Trophoblast cell (in vitro differentiated cells and primary cell): ENCODE measurements around the gene PLEKHD1.

Source experiments
- DNase-seq, 2 donors: peaks; one replicate each; pipeline ENCODE4 v3.0.0-alpha.2; 2016
- H2AFZ ChIP-seq: 2 replicates; pipeline ENCODE4 v1.6.1; 2013; ENCODE audit warnings: low read length, moderate library complexity, mild to moderate bottlenecking; ENCODE audit not compliant: insufficient read depth, poor library complexity
- H2AK5ac ChIP-seq: 2 replicates; pipeline ENCODE4 v1.6.1; 2013; ENCODE audit warnings: mild to moderate bottlenecking, low read length
- H2BK120ac ChIP-seq: 2 replicates; pipeline ENCODE4 v1.6.1; 2013; ENCODE audit warnings: low read length, mild to moderate bottlenecking, moderate library complexity; ENCODE audit not compliant: insufficient read depth, poor library complexity
- H2BK12ac ChIP-seq: 2 replicates; pipeline ENCODE4 v1.6.1; 2013; ENCODE audit warnings: mild to moderate bottlenecking, low read length, moderate library complexity
- H2BK5ac ChIP-seq: 2 replicates; pipeline ENCODE4 v1.6.1; 2013; ENCODE audit warnings: low read length, low read depth, moderate library complexity, mild to moderate bottlenecking; ENCODE audit not compliant: poor library complexity
- H3K14ac ChIP-seq: 2 replicates; pipeline ENCODE4 v1.6.1; 2013; ENCODE audit warnings: mild to moderate bottlenecking, low read length
- H3K18ac ChIP-seq: 2 replicates; pipeline ENCODE4 v1.6.1; 2013; ENCODE audit warnings: mild to moderate bottlenecking, low read length
- H3K23ac ChIP-seq: 2 replicates; pipeline ENCODE4 v1.6.1; 2013; ENCODE audit warnings: low read length
- H3K27ac ChIP-seq: 2 replicates; pipeline ENCODE4 v1.5.1; 2013; ENCODE audit warnings: low read depth, mild to moderate bottlenecking, inconsistent platforms, low read length, moderate library complexity
- H3K27me3 ChIP-seq: 2 replicates; pipeline ENCODE4 v1.6.1; 2013; ENCODE audit warnings: inconsistent platforms, mild to moderate bottlenecking, low read length, moderate library complexity; ENCODE audit not compliant: insufficient read depth
- H3K36me3 ChIP-seq, 2 experiments: 1 replicate in 1 of 2; 2 replicates in 1 of 2; pipeline ENCODE4 v1.6.1; 2013; ENCODE audit warnings: low read length in 2 of 2, mild to moderate bottlenecking in 2 of 2, moderate library complexity in 1 of 2; ENCODE audit not compliant: insufficient read depth in 2 of 2, control insufficient read depth in 1 of 2
- H3K4ac ChIP-seq: 2 replicates; pipeline ENCODE4 v1.6.1; 2013; ENCODE audit warnings: low read depth, mild to moderate bottlenecking, low read length, moderate library complexity
- H3K4me1 ChIP-seq, 2 experiments: 1 replicate in 1 of 2; 2 replicates in 1 of 2; pipeline ENCODE4 v1.6.1; 2013; ENCODE audit warnings: low read length in 2 of 2, mild to moderate bottlenecking in 2 of 2, moderate library complexity in 1 of 2; ENCODE audit not compliant: insufficient read depth in 2 of 2, control insufficient read depth in 1 of 2
- H3K4me2 ChIP-seq: 2 replicates; pipeline ENCODE4 v1.6.1; 2013; ENCODE audit warnings: inconsistent platforms, mild to moderate bottlenecking, low read length, moderate library complexity
- H3K4me3 ChIP-seq: 2 replicates; pipeline ENCODE4 v1.5.1; 2013; ENCODE audit warnings: mild to moderate bottlenecking, low read depth, low read length, inconsistent platforms
- H3K79me1 ChIP-seq: one replicate; pipeline ENCODE4 v1.6.1; 2013; ENCODE audit warnings: low read length
- H3K79me2 ChIP-seq: 2 replicates; pipeline ENCODE4 v1.6.1; 2013; ENCODE audit warnings: low read length, mild to moderate bottlenecking; ENCODE audit not compliant: control insufficient read depth, insufficient read depth, poor library complexity
- H3K9ac ChIP-seq: 2 replicates; pipeline ENCODE4 v1.6.1; 2013; ENCODE audit warnings: mild to moderate bottlenecking, low read length
- H3K9me3 ChIP-seq: 2 replicates; pipeline ENCODE4 v1.6.1; 2013; ENCODE audit warnings: low read depth, mild to moderate bottlenecking, control low read depth, inconsistent platforms, low read length; ENCODE audit not compliant: insufficient read depth
- H4K12ac ChIP-seq: 2 replicates; pipeline ENCODE4 v1.6.1; 2013; ENCODE audit warnings: low read depth, mild to moderate bottlenecking, low read length, moderate library complexity
- H4K8ac ChIP-seq: 2 replicates; pipeline ENCODE4 v1.6.1; 2013; ENCODE audit warnings: low read depth, mild to moderate bottlenecking, low read length, moderate library complexity
- H4K91ac ChIP-seq: one replicate; pipeline ENCODE4 v1.6.1; 2013; ENCODE audit warnings: low read depth, mild to moderate bottlenecking, low read length, moderate library complexity
- WGBS: extraction: QIAGEN DNeasy Blood & Tissue Kit; methylation state at CpG from one replicate; pipeline ENCODE4 v1.1.7; 2013; ENCODE audit warnings: missing lambda C conversion rate; ENCODE audit not compliant: insufficient read length, insufficient coverage; ENCODE audit errors: extremely low coverage; 5-methylcytosine and 5-hydroxymethylcytosine counted together

PLEKHD1 gene

DNA sequence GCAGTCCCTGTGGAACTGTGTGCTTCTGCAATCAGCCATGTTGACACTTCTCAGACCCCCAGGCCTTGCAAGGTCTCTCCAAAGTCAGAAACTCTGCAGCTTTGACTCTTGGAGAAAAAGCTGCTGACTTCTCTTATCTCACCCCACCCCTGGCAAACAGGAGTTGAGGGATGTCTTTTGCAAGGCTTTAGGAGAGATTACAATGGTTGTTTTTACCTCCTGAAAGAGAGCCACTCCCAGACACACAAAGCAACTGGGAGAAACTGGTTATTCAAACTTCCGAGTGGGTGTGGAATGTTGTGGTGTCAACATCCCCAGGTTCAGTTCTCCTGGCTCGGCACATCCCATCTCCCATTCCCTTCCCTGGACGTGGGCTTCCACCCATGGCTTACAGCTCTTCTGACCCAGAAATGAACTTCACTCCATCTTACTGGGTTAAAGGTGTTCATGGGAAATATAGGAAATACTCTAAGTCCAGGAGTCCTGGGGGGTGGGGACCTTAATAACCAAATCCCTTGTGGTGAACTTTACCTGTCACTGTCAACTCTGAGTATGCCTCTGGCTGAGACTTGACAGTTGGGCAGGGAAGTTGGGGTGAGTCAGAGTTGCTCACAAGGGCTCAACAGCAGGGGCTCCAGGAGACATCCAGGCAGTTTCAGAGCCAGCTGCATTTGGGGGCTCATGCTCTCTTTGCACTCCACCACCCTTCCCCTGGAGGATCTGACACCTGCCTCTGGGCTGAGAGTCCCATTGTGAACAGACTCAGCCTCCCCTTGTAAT lies 48.2 kb downstream of the PLEKHD1 start:
- H3K18ac ChIP-seq = no peak overlapping the region
- no peak overlapping the region for H3K9ac ChIP-seq
- no peak overlapping the region for H3K4me2 ChIP-seq
- peaks cover 3 to 6% of the 10 kb centered on the region in 2 experiments for H3K4me1 ChIP-seq
- no peak overlapping the region for H4K8ac ChIP-seq
- H2BK12ac ChIP-seq = no peak overlapping the region
- peaks cover 1% of the 10 kb centered on the region for H3K9me3 ChIP-seq
- no peak overlapping the region for H2BK120ac ChIP-seq
- no peaks in the 10 kb centered on the region for H3K36me3 ChIP-seq
- WGBS = no CpG with 5 or more reads among the region's 3 CpGs
- H2AK5ac ChIP-seq = no peak overlapping the region
- no peak overlapping the region for H3K4ac ChIP-seq
- DNase-seq = no peak
- H2BK5ac ChIP-seq = no peak overlapping the region
- no peak overlapping the region for H4K12ac ChIP-seq
- H3K79me2 ChIP-seq = no peaks in the 10 kb centered on the region
- no peak overlapping the region for H3K27ac ChIP-seq
- H3K4me3 ChIP-seq = no peak overlapping the region
- H3K14ac ChIP-seq = no peak overlapping the region
- H3K27me3 ChIP-seq = no peaks in the 10 kb centered on the region
- H3K23ac ChIP-seq = no peak overlapping the region
- H3K79me1 ChIP-seq = no peaks in the 10 kb centered on the region
- H4K91ac ChIP-seq = no peak overlapping the region
- H2AFZ ChIP-seq = no peak overlapping the region

DNA sequence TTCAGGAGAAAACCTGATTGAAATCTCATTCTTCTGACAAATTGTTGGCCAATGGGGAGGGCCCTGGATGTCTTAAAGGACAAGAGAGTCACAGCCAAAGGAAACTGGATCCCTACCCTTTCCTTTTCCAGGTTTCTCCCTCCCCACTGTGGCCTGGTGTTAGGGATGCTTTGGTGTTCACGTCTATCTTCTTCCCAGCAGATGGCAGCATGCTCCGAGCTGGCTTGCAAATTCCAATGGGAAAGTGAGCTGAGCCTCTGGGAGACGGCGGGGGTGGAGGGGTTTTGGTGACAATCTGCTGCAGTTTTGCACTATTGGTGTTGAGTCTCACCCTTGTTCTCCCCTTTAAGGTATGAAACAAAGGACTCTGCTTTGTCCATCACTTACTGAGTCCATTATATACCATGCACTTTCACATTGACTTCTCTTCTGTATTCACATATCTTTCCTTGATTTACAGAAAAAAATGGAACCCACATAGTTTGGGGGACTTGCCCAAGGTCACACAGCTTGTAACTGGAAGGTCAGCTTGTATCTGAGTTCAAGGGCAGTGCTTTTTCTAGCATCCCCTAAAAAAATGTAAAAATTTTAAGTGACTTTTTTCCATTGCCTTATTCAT lies 50.8 kb downstream of the PLEKHD1 start:
- Histone ChIP-seq H4K91ac (no peak overlapping the region), H2BK120ac (no peak overlapping the region), H3K9ac (no peak overlapping the region), H2BK12ac (no peak overlapping the region), H3K4me3 (no peak overlapping the region), H2AK5ac (no peak overlapping the region), H3K23ac (no peak overlapping the region), H3K27me3 (no peaks in the 10 kb centered on the region), H4K12ac (no peak overlapping the region), H2AFZ (no peak overlapping the region), H3K4ac (no peak overlapping the region), H3K36me3 (no peaks in the 10 kb centered on the region), H3K79me2 (no peaks in the 10 kb centered on the region), H3K79me1 (no peaks in the 10 kb centered on the region), H3K4me2 (no peak overlapping the region), H4K8ac (no peak overlapping the region), H2BK5ac (no peak overlapping the region), H3K27ac (no peak overlapping the region), H3K18ac (no peak overlapping the region), H3K4me1 (peaks cover 3 to 6% of the 10 kb centered on the region in 2 experiments), H3K14ac (no peak overlapping the region), H3K9me3 (no peaks in the 10 kb centered on the region)
- DNase-seq = peak; percentile 32 to 73
- no CpG with 5 or more reads among the region's 4 CpGs for WGBS

DNA sequence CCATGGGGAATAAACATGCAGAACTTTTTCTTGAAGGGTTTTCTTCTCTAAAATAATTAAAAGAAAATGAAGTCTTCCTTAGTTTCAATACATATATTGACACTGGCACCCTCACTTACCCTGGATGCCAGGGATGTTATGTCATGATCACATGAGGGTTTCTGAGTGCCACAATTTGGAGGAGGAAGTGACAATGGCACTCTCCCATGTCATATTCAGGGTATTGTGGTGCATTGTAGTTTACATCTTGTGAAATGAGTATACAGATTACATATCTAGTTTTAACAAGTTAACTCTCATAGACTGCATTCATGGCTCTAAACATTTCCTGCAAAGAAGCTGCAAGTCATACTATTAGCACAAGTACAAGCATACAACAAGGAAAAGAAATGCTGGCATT lies 52.4 kb downstream of the PLEKHD1 start:
- Histone ChIP-seq H3K4me3 (no peak overlapping the region), H3K4me1 (peaks cover 3 to 6% of the 10 kb centered on the region in 2 experiments), H2BK12ac (no peak overlapping the region), H3K9me3 (no peaks in the 10 kb centered on the region), H2AFZ (no peak overlapping the region), H3K14ac (no peak overlapping the region), H3K27ac (no peak overlapping the region), H4K12ac (no peak overlapping the region), H3K79me2 (no peaks in the 10 kb centered on the region), H3K18ac (no peak overlapping the region), H3K9ac (no peak overlapping the region), H3K23ac (no peak overlapping the region), H3K36me3 (no peaks in the 10 kb centered on the region), H2BK120ac (no peak overlapping the region), H2BK5ac (no peak overlapping the region), H3K4ac (no peak overlapping the region), H3K4me2 (no peak overlapping the region), H4K91ac (no peak overlapping the region), H3K27me3 (no peaks in the 10 kb centered on the region), H3K79me1 (no peaks in the 10 kb centered on the region), H2AK5ac (no peak overlapping the region), H4K8ac (no peak overlapping the region)
- no peak for DNase-seq

DNA sequence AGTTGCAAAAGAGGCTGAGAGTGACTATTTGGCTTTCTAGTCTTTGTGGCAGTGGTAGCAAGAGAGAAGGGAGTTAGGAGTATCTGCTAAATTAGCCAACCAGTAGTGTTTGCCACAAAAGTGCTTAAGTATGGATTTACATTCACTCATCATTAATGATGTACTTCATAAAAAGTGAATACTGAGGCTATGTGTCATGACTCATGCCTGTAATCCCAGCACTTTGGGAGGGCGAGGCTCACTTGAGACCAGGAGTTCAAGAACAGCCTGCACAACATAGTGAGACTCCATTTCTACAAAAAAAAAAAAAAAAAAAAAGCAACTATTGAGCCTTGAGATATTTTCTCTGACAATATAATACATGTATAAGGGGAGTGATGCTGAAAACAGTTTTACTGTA lies 53.4 kb downstream of the PLEKHD1 start:
- Histone ChIP-seq H2BK5ac (no peak overlapping the region), H3K4ac (no peak overlapping the region), H3K79me1 (no peaks in the 10 kb centered on the region), H4K12ac (no peak overlapping the region), H3K27me3 (no peaks in the 10 kb centered on the region), H3K9me3 (no peaks in the 10 kb centered on the region), H3K9ac (no peak overlapping the region), H2AK5ac (no peak overlapping the region), H3K4me2 (no peak overlapping the region), H3K18ac (no peak overlapping the region), H2AFZ (no peak overlapping the region), H3K4me3 (no peak overlapping the region), H3K23ac (no peak overlapping the region), H4K8ac (no peak overlapping the region), H3K79me2 (no peaks in the 10 kb centered on the region), H3K36me3 (no peaks in the 10 kb centered on the region), H2BK12ac (no peak overlapping the region), H3K14ac (no peak overlapping the region), H3K27ac (no peak overlapping the region), H4K91ac (no peak overlapping the region), H3K4me1 (peaks cover under 1 to 3% of the 10 kb centered on the region in 2 experiments), H2BK120ac (no peak overlapping the region)
- no CpG with 5 or more reads among the region's 1 CpG for WGBS
- no peak for DNase-seq
